GM12878 (cell line): Measurements from ENCODE around the gene SKIDA1. TPM values are rescaled to one million over a fixed set of nuclear protein-coding genes. Genes with fewer than 3 reads are reported as not detected.
A peak's percentile ranks its signal among the peaks of the same experiment; 100 is the strongest.

Source experiments
- ASH2L ChIP-seq: fragments of 300-600, 200-600 bp; sonication (generic); IDR thresholded peaks from 2 replicates; pipeline ENCODE4 v1.6.1; 2017; ENCODE audit warnings: low read depth, mild to moderate bottlenecking, borderline replicate concordance
- CEBPB ChIP-seq, 2 experiments: fragments of 150-350 bp in 1 of 2; IDR thresholded peaks; 2 replicates each; pipeline ENCODE4 v1.6.1; 2012 to 2014; ENCODE audit warnings: low read depth in 2 of 2, low read length in 2 of 2, borderline replicate concordance in 1 of 2, inconsistent platforms in 1 of 2
- CHD4 ChIP-seq: fragments of 200-600 bp; sonication (generic); IDR thresholded peaks from 2 replicates; pipeline ENCODE4 v1.6.1; 2016; ENCODE audit warnings: mild to moderate bottlenecking
- DPF2 ChIP-seq: fragments of 450-650 bp; IDR thresholded peaks from 2 replicates; pipeline ENCODE4 v1.6.1; 2017; ENCODE audit warnings: mild to moderate bottlenecking
- EGR1 ChIP-seq, 2 experiments: IDR thresholded peaks; 1 replicate in 1 of 2; 2 replicates in 1 of 2; pipeline ENCODE4 v1.6.1; 2011 to 2012; ENCODE audit warnings: low read depth in 2 of 2, low read length in 2 of 2, borderline replicate concordance in 1 of 2, mild to moderate bottlenecking in 1 of 2, moderate library complexity in 1 of 2
- FOXM1 ChIP-seq: IDR thresholded peaks from 2 replicates; pipeline ENCODE4 v1.6.1; 2012; ENCODE audit warnings: low read depth, mild to moderate bottlenecking, inconsistent platforms, low read length, moderate library complexity
- GABPA ChIP-seq: IDR thresholded peaks from 2 replicates; pipeline ENCODE4 v1.6.1; 2014; ENCODE audit warnings: antibody characterized with exemption, low read depth, mild to moderate bottlenecking, inconsistent platforms
- IKZF2 ChIP-seq, 2 experiments: fragments of 450-650 bp; IDR thresholded peaks; 2 replicates each; pipeline ENCODE4 v1.6.1; 2017; ENCODE audit warnings: mild to moderate bottlenecking in 2 of 2, moderate library complexity in 2 of 2
- JUND ChIP-seq: IDR thresholded peaks from 2 replicates; pipeline ENCODE4 v1.6.1; 2012; ENCODE audit warnings: low read depth, mild to moderate bottlenecking, low read length, improper control_type of control experiment, moderate library complexity
- MTA3 ChIP-seq: IDR thresholded peaks from 2 replicates; pipeline ENCODE4 v1.6.1; 2012; ENCODE audit warnings: low read length, inconsistent platforms, borderline replicate concordance
- MYB ChIP-seq: fragments of 150-350 bp; IDR thresholded peaks from 2 replicates; pipeline ENCODE4 v1.6.1; 2014; ENCODE audit warnings: mild to moderate bottlenecking, low read depth, low read length, borderline replicate concordance
- RB1 ChIP-seq: fragments of 450-650 bp; formaldehyde crosslinking; IDR thresholded peaks from 2 replicates; pipeline ENCODE4 v1.6.1; 2017; ENCODE audit warnings: mild to moderate bottlenecking, borderline replicate concordance
- SP1 ChIP-seq: IDR thresholded peaks from one replicate; pipeline ENCODE4 v1.6.1; 2011; ENCODE audit warnings: low read depth, low read length
- SUZ12 ChIP-seq: fragments of 200-600 bp; sonication (generic); IDR thresholded peaks from one replicate; pipeline ENCODE4 v1.6.1; 2018; ENCODE audit warnings: antibody characterized with exemption, mild to moderate bottlenecking; ENCODE audit not compliant: unreplicated experiment
- TBL1XR1 ChIP-seq: IDR thresholded peaks from 2 replicates; pipeline ENCODE4 v1.6.1; 2012; ENCODE audit warnings: low read depth, low read length, improper control_type of control experiment
- WRNIP1 ChIP-seq: IDR thresholded peaks from 2 replicates; pipeline ENCODE4 v1.6.1; 2011; ENCODE audit warnings: low read depth, low read length, improper control_type of control experiment, borderline replicate concordance
- YY1 ChIP-seq: IDR thresholded peaks from 2 replicates; pipeline ENCODE4 v1.6.1; 2011; ENCODE audit warnings: low read depth, mild to moderate bottlenecking, low read length
- polyA plus RNA-seq, 11 experiments: library from polyadenylated mRNA; depleted of rRNA in 4 of 11; unstranded in 6 of 11; stranded (reverse) in 5 of 11; fragments of >200 nt; fragmentation: Nextera tagmentation in 4 of 11; fragmentation: Illumina TruSeq in 1 of 11; extraction: Ambion mirVana in 4 of 11; extraction: Trizol in 1 of 11; gene quantifications; 1 replicate in 1 of 11; 2 replicates in 10 of 11; pipeline versions ENCODE4 v1.2.1 to v1.2.3, GENCODE V29; 2011 to 2016; ENCODE audit warnings: inconsistent platforms in 2 of 11, missing spikeins in 2 of 11, low read depth in 1 of 11
- total RNA-seq, 4 experiments: library from RNA; depleted of rRNA in 3 of 4; stranded (reverse); fragments of >200 nt in 3 of 4; fragmentation: Illumina TruSeq in 1 of 4; extraction: Trizol in 1 of 4; gene quantifications; 2 replicates each; pipeline versions ENCODE4 v1.2.1 to v1.2.3, GENCODE V29; 2013 to 2021
- TF ChIP-seq, protein P1 (sequence below): fragments of 450-650 bp; IDR thresholded peaks from 2 replicates; pipeline ENCODE4 v1.6.1; 2016; ENCODE audit warnings: mild to moderate bottlenecking
- TF ChIP-seq, protein P2 (sequence below): fragments of 450-650 bp; IDR thresholded peaks from 2 replicates; pipeline ENCODE4 v1.6.1; 2017; ENCODE audit warnings: antibody characterized with exemption, mild to moderate bottlenecking, moderate library complexity
- TF ChIP-seq, protein P3 (sequence below): IDR thresholded peaks from 2 replicates; pipeline ENCODE4 v1.6.1; 2012; ENCODE audit warnings: mild to moderate bottlenecking, low read depth, low read length

Gene SKIDA1
- total and polyA plus RNA-seq, 10 of the 15 experiments (the other 5 are each of a cell fraction or from before 2014, with no cell fraction given): 0.05 to 0.90 (median 0.28) TPM

DNA sequence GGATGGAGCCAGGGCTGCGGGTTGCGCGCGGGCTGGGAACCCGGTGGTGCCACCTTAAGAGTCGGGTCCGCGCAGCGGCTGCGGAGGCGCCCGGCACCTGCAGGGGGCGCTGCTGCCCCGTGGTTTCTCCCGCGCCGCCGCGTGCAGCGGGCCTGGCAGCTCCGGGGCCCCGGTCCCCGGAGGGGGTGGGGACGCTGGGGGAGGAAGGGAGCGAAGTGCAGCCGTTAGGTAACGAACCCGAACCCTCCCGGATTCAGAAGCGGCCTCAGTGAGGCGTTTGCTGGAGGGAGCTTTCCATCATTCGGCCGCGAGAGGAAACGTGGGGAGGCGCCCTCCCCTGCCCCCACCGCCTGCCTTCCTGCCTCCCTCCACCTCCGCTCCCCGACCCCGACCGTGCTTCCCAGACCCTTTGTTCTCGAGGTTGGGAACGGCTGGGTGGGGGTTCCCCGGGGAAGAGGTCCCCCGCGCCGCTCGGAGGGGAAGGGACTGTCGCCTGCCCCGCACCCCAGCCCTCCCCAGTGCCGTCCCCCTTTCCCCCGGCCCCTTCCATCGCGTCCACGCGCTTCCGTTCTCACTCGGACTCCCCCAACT, 29.6 kb downstream of the SKIDA1 start (continued):
- TF ChIP-seq JUND (0 out of 2 replicates have a peak, but pooled peaks have one; percentile 27), WRNIP1 (peak; percentile 90; the same call in 1 of the 2 replicates), YY1 (peak; percentile 76), TBL1XR1 (peak; percentile 54; the same call in 1 of the 2 replicates), CEBPB (IDR thresholded peaks at IDR 0.05; ENCODE audit: borderline replicate concordance in 1 of 2, low read depth in 2 of 2, low read length in 2 of 2) (no peak), SUZ12 (no peak), DPF2 (peak; percentile 42), SP1 (peak; percentile 50), GABPA (no peak), CHD4 (no peak), MTA3 (no peak), IKZF2 (IDR thresholded peaks at IDR 0.05) (peak in 1 of 2 experiments; percentile 27; a peak in 1 of 4 replicates), MYB (no peak), RB1 (peak; percentile 90; the same call in 1 of the 2 replicates), ASH2L (no peak), EGR1 (IDR thresholded peaks at IDR 0.05; ENCODE audit: borderline replicate concordance in 1 of 2, low read depth in 2 of 2, low read length in 2 of 2) (no peak), FOXM1 (peak; percentile 56; the same call in 1 of the 2 replicates)
- TF ChIP-seq, protein P1, sequence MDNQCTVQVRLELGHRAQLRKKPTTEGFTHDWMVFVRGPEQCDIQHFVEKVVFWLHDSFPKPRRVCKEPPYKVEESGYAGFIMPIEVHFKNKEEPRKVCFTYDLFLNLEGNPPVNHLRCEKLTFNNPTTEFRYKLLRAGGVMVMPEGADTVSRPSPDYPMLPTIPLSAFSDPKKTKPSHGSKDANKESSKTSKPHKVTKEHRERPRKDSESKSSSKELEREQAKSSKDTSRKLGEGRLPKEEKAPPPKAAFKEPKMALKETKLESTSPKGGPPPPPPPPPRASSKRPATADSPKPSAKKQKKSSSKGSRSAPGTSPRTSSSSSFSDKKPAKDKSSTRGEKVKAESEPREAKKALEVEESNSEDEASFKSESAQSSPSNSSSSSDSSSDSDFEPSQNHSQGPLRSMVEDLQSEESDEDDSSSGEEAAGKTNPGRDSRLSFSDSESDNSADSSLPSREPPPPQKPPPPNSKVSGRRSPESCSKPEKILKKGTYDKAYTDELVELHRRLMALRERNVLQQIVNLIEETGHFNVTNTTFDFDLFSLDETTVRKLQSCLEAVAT: no peak
- TF ChIP-seq, protein P2, sequence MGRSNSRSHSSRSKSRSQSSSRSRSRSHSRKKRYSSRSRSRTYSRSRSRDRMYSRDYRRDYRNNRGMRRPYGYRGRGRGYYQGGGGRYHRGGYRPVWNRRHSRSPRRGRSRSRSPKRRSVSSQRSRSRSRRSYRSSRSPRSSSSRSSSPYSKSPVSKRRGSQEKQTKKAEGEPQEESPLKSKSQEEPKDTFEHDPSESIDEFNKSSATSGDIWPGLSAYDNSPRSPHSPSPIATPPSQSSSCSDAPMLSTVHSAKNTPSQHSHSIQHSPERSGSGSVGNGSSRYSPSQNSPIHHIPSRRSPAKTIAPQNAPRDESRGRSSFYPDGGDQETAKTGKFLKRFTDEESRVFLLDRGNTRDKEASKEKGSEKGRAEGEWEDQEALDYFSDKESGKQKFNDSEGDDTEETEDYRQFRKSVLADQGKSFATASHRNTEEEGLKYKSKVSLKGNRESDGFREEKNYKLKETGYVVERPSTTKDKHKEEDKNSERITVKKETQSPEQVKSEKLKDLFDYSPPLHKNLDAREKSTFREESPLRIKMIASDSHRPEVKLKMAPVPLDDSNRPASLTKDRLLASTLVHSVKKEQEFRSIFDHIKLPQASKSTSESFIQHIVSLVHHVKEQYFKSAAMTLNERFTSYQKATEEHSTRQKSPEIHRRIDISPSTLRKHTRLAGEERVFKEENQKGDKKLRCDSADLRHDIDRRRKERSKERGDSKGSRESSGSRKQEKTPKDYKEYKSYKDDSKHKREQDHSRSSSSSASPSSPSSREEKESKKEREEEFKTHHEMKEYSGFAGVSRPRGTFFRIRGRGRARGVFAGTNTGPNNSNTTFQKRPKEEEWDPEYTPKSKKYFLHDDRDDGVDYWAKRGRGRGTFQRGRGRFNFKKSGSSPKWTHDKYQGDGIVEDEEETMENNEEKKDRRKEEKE: no peak
- TF ChIP-seq, protein P3, sequence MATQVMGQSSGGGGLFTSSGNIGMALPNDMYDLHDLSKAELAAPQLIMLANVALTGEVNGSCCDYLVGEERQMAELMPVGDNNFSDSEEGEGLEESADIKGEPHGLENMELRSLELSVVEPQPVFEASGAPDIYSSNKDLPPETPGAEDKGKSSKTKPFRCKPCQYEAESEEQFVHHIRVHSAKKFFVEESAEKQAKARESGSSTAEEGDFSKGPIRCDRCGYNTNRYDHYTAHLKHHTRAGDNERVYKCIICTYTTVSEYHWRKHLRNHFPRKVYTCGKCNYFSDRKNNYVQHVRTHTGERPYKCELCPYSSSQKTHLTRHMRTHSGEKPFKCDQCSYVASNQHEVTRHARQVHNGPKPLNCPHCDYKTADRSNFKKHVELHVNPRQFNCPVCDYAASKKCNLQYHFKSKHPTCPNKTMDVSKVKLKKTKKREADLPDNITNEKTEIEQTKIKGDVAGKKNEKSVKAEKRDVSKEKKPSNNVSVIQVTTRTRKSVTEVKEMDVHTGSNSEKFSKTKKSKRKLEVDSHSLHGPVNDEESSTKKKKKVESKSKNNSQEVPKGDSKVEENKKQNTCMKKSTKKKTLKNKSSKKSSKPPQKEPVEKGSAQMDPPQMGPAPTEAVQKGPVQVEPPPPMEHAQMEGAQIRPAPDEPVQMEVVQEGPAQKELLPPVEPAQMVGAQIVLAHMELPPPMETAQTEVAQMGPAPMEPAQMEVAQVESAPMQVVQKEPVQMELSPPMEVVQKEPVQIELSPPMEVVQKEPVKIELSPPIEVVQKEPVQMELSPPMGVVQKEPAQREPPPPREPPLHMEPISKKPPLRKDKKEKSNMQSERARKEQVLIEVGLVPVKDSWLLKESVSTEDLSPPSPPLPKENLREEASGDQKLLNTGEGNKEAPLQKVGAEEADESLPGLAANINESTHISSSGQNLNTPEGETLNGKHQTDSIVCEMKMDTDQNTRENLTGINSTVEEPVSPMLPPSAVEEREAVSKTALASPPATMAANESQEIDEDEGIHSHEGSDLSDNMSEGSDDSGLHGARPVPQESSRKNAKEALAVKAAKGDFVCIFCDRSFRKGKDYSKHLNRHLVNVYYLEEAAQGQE: no peak
